Breast epithelium (tissue), 3 donors: ENCODE data around the gene RAX.

Experiments used
- CTCF ChIP-seq, 3 donors: fragments of 450-650 bp; IDR thresholded peaks; one replicate each; pipeline ENCODE4 v1.5.1; 2016 to 2017; ENCODE audit warnings: antibody characterized with exemption in 3 of 3, mild to moderate bottlenecking in 3 of 3, moderate library complexity in 3 of 3
- POLR2A ChIP-seq: fragments of 450-650 bp; IDR thresholded peaks from one replicate; pipeline ENCODE4 v1.6.1; 2016; ENCODE audit warnings: antibody characterized with exemption, mild to moderate bottlenecking, moderate library complexity
- POLR2AphosphoS5 ChIP-seq, 3 donors: sonication (generic); formaldehyde crosslinking; IDR thresholded peaks; one replicate each; pipeline ENCODE4 v1.6.1; 2017; ENCODE audit warnings: antibody characterized with exemption in 3 of 3

- TF ChIP-seq CTCF (IDR thresholded peaks at IDR 0.05): no peak
- no peak for TF ChIP-seq POLR2A
- TF ChIP-seq POLR2AphosphoS5 (IDR thresholded peaks at IDR 0.05): no peak
These were observed 5.5 kb upstream of the RAX start for GRCh38 chr18:59278793-59279192.
